Stomach smooth muscle (tissue), 2 donors: Measurements from ENCODE around the gene MAEL.

Experiments used
- H3K27ac ChIP-seq: one replicate; pipeline ENCODE4 v1.7.0; 2013; ENCODE audit warnings: mild to moderate bottlenecking, low read length, inconsistent platforms
- H3K27me3 ChIP-seq, 2 donors: one replicate each; pipeline ENCODE4 v1.7.0; 2013; ENCODE audit warnings: low read length in 2 of 2; ENCODE audit not compliant: insufficient read depth in 2 of 2, control insufficient read depth in 1 of 2
- H3K36me3 ChIP-seq, 2 donors: one replicate each; pipeline ENCODE4 v1.7.0; 2013; ENCODE audit warnings: low read length in 2 of 2; ENCODE audit not compliant: control insufficient read depth in 2 of 2, insufficient read depth in 2 of 2
- H3K4me1 ChIP-seq: one replicate; pipeline ENCODE4 v1.7.0; 2013; ENCODE audit warnings: low read length; ENCODE audit not compliant: control insufficient read depth, insufficient read depth
- H3K4me3 ChIP-seq, 2 donors: one replicate each; pipeline ENCODE4 v1.7.0; 2013; ENCODE audit warnings: low read length in 2 of 2
- H3K9ac ChIP-seq, 2 donors: one replicate each; pipeline ENCODE4 v1.7.0; 2013; ENCODE audit warnings: low read length in 2 of 2, mild to moderate bottlenecking in 1 of 2
- H3K9me3 ChIP-seq, 2 donors: one replicate each; pipeline ENCODE4 v1.7.0; 2013; ENCODE audit warnings: low read length in 2 of 2; ENCODE audit not compliant: control insufficient read depth in 2 of 2
- donor health status: healthy.
- donor health status: Pancreatic carcinoma.

The MAEL gene

GRCh38 chr1:167068761-167069160 is 79.7 kb downstream of the MAEL start:
- peaks cover 5% of the 10 kb centered on the region for H3K4me1 ChIP-seq
- H3K27ac ChIP-seq = no peak overlapping the region
- no peak overlapping the region for H3K9ac ChIP-seq
- H3K36me3 ChIP-seq = no peaks in the 10 kb centered on the region
- H3K4me3 ChIP-seq = no peak overlapping the region
- H3K27me3 ChIP-seq = peaks cover 0 to 3% of the 10 kb centered on the region in 2 donors
- H3K9me3 ChIP-seq = no peaks in the 10 kb centered on the region

GRCh38 chr1:167071286-167071685 is 82.2 kb downstream of the MAEL start:
- Histone ChIP-seq H3K4me3 (no peak overlapping the region), H3K36me3 (no peaks in the 10 kb centered on the region), H3K9ac (no peak overlapping the region), H3K27ac (no peak overlapping the region), H3K4me1 (peaks cover 5% of the 10 kb centered on the region), H3K9me3 (no peaks in the 10 kb centered on the region), H3K27me3 (no peaks in the 10 kb centered on the region)
